ENCODE measurements around the gene CAPZB. TPM values are rescaled to one million over a fixed set of nuclear protein-coding genes. Genes with fewer than 3 reads are reported as not detected.
"Not testable (repeated sequence)": the region's sequence is repeated elsewhere in the genome, so short reads cannot be mapped to it uniquely, and the experiment has no call there.

CAPZB gene
- total RNA-seq, 2 experiments from 2014 or later = 492 to 518 TPM

GRCh38 chr1:19304081-19304480 lies 181.3 kb downstream of the CAPZB start:
- CTCF ChIA-PET; H3K27ac Mint-ChIP-seq; H3K9me3 Mint-ChIP-seq (ENCODE audit: insufficient read depth); H3K4me3 Mint-ChIP-seq; DNase-seq; ATAC-seq; POLR2A ChIA-PET; H3K4me1 Mint-ChIP-seq (ENCODE audit: low read depth); H3K27me3 Mint-ChIP-seq (ENCODE audit: low read depth): not testable (repeated sequence)
- peaks cover 39% of the 10 kb centered on the region for H3K36me3 Mint-ChIP-seq (ENCODE audit: low read depth)

DNA sequence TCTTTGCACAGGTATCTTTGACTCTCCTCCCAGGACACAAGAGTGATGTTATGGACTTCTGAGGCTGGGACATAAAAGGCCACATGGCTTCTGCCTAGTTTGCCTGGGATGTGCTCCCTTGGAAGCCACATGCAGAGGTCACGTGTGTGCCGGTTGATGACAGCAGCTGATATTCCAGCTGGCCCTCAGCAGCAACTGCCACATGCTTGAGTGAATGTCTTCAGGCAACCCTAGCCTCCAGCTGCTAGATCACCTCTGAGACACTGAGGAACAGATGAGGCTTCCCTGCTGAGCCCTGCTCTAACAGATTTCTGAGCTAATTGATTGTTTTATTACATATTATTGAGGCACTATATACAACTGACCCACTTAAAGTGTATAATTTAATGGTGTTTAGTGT lies 185.1 kb downstream of the CAPZB start:
- no peak for ATAC-seq
- no peak for DNase-seq
- ChIA-PET CTCF (no interaction called here), POLR2A (no interaction called here)
- peaks cover 31% of the 10 kb centered on the region for H3K36me3 Mint-ChIP-seq (ENCODE audit: low read depth)
- no peaks in the 10 kb centered on the region for H3K27me3 Mint-ChIP-seq (ENCODE audit: low read depth)
- no peak overlapping the region for H3K27ac Mint-ChIP-seq
- no peaks in the 10 kb centered on the region for H3K4me1 Mint-ChIP-seq (ENCODE audit: low read depth)
- H3K9me3 Mint-ChIP-seq (ENCODE audit: insufficient read depth) = peaks cover 10% of the 10 kb centered on the region
- no peak overlapping the region for H3K4me3 Mint-ChIP-seq

- ChIA-PET POLR2A (no interaction called here), CTCF (no interaction called here)
- H3K36me3 Mint-ChIP-seq (ENCODE audit: low read depth) = peaks cover 14% of the 10 kb centered on the region
- DNase-seq (no peak), ATAC-seq (no peak)
- no peaks in the 10 kb centered on the region for H3K4me1 Mint-ChIP-seq (ENCODE audit: low read depth)
- peaks cover 4% of the 10 kb centered on the region for H3K27me3 Mint-ChIP-seq (ENCODE audit: low read depth)
- H3K9me3 Mint-ChIP-seq (ENCODE audit: insufficient read depth) = peaks cover 32% of the 10 kb centered on the region
- H3K27ac Mint-ChIP-seq = no peak overlapping the region
- H3K4me3 Mint-ChIP-seq = no peak overlapping the region
Observed at GRCh38 chr1:19294638-19295037, 190.7 kb downstream of the CAPZB start.

DNA sequence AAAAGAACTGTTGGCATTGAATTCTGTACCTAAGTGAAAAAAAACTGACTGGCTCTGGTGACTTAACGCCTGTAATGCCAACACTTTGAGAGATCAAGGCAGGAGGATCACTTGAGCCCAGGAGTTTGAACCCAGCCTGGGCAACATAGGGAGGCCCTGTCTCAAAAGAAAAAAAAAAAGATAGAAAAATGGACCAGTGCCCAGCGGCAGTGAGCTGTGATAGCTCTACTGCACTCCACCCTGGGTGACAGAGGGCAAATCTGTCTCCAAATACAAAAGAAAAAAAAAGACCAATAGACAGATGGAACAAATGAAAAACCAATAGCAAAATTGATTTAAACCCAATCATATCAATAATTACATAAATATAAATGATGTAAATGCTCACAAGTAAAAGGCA lies 196.1 kb downstream of the CAPZB start:
- DNase-seq (no peak), ATAC-seq (no peak)
- H3K27ac Mint-ChIP-seq = no peak overlapping the region
- POLR2A ChIA-PET = interaction anchor here (0.7 kb wide), 1 partner anchor 33 kb away, joined by 3 read pairs; no protein-coding TSS in a partner anchor
- H3K9me3 Mint-ChIP-seq (ENCODE audit: insufficient read depth) = peaks cover 12% of the 10 kb centered on the region
- peaks cover 1% of the 10 kb centered on the region for H3K36me3 Mint-ChIP-seq (ENCODE audit: low read depth)
- H3K4me1 Mint-ChIP-seq (ENCODE audit: low read depth) = peaks cover 8% of the 10 kb centered on the region
- H3K4me3 Mint-ChIP-seq = peak overlapping the region; percentile 55
- CTCF ChIA-PET = interaction anchor here (1.2 kb wide), 1 partner anchor 373 kb away, joined by 3 read pairs; no protein-coding TSS in a partner anchor
- H3K27me3 Mint-ChIP-seq (ENCODE audit: low read depth) = peaks cover 16% of the 10 kb centered on the region

Other genes starting within 250 kb of the CAPZB start
- gene EMC1, start 234.0 kb downstream of the CAPZB start, total RNA-seq = 10 to 100 TPM; 36.6 to 38.9 TPM
- 10 to 100 TPM; 43.5 to 44.4 TPM for gene MRTO4, start 233.7 kb downstream of the CAPZB start, total RNA-seq
- under 1 TPM; 0.37 to 0.61 TPM for gene AKR7A3, start 196.8 kb downstream of the CAPZB start, total RNA-seq
- 10 to 100 TPM; 46.3 to 50.6 TPM for gene AKR7A2, start 173.4 kb downstream of the CAPZB start, total RNA-seq
- gene SLC66A1, start 173.2 kb downstream of the CAPZB start, total RNA-seq = 1 to 10 TPM; 4.0 to 5.3 TPM
- 10 to 100 TPM; 40.1 TPM for gene NBL1, start 158.8 kb upstream of the CAPZB start, total RNA-seq
- not detected for gene HTR6, start 179.3 kb upstream of the CAPZB start, total RNA-seq